GM12878 (cell line): ENCODE results near the gene RBMS3. TPM values are rescaled to one million over a fixed set of nuclear protein-coding genes. Genes with fewer than 3 reads are reported as not detected.

Experiments used
- ATAC-seq: fragments of 200-7000 bp; cut with Tn5 transposase; 3 replicates; pipeline ENCODE4 v1.9.1; 2020; ENCODE audit warnings: mild to moderate bottlenecking, moderate library complexity
- BruUV-seq: library from RNA; stranded (reverse); fragments of 400-500 nt; replicated peaks from 2 replicates; lab custom pipeline; 2021; lab: Mats Ljungman, UMichigan
- CTCF ChIA-PET: fragments of 300-600 bp; sonication (Branson Sonifier 250); formaldehyde crosslinking; extraction: SDS; loops from one replicate; lab custom pipeline; 2021; ENCODE audit warnings: inconsistent platforms; lab: Yijun Ruan, JAX
- POLR2A ChIA-PET: fragments of 350-600 bp; formaldehyde crosslinking; extraction: SDS; loops from one replicate; lab custom pipeline; 2021; ENCODE audit warnings: inconsistent platforms; lab: Charles Lee
- RAD21 ChIA-PET: fragments of 300-600 bp; sonication (Branson Sonifier 250); formaldehyde crosslinking; loops from one replicate; lab custom pipeline; 2023; ENCODE audit warnings: antibody characterized with exemption; ENCODE audit not compliant: unreplicated experiment; lab: Charles Lee
- SMC1A ChIA-PET: fragments of 300-600 bp; sonication (Branson Sonifier 250); formaldehyde crosslinking; loops from one replicate; lab custom pipeline; 2023; ENCODE audit not compliant: unreplicated experiment, uncharacterized antibody; lab: Charles Lee
- DNase-seq: peaks from one replicate; pipeline ENCODE4 v3.0.0-alpha.2; 2011; ENCODE audit warnings: low read depth, low spot score
- FAIRE-seq: peaks from 3 replicates; lab custom pipeline; 2011; peaks lifted over from hg19 to GRCh38; lab: Jason Lieb, UNC
- H2AFZ ChIP-seq: 2 replicates; pipeline ENCODE4 v1.6.0; 2011; ENCODE audit warnings: low read depth, low read length, control low read depth; ENCODE audit not compliant: control insufficient read depth
- H3K27ac ChIP-seq: 2 replicates; pipeline ENCODE4 v1.5.1; 2011; ENCODE audit warnings: control low read depth; ENCODE audit not compliant: control insufficient read depth, insufficient read depth
- H3K27me3 ChIP-seq, 2 experiments: replicated peaks in 1 of 2; 2 replicates each; pipeline versions ENCODE4 v1.6.0 to v1.6.1; 2011; ENCODE audit warnings: low read length in 1 of 2; ENCODE audit not compliant: control insufficient read depth in 2 of 2, insufficient read depth in 2 of 2
- H3K36me3 ChIP-seq, 2 experiments: 2 replicates each; pipeline ENCODE4 v1.5.1; 2011; ENCODE audit warnings: low read length in 1 of 2; ENCODE audit not compliant: control insufficient read depth in 2 of 2, insufficient read depth in 2 of 2
- H3K4me1 ChIP-seq: 2 replicates; pipeline ENCODE4 v1.6.1; 2011; ENCODE audit warnings: mild to moderate bottlenecking, low read length, moderate library complexity, mixed read lengths; ENCODE audit not compliant: control insufficient read depth, insufficient read depth
- H3K4me2 ChIP-seq: 2 replicates; pipeline ENCODE4 v1.6.0; 2011; ENCODE audit warnings: control low read depth; ENCODE audit not compliant: control insufficient read depth, insufficient read depth
- H3K4me3 ChIP-seq: fragments of 200-600 bp; sonication (generic); 2 replicates; pipeline ENCODE4 v1.5.1; 2016
- H3K79me2 ChIP-seq: 2 replicates; pipeline ENCODE4 v1.6.0; 2011; ENCODE audit warnings: low read length; ENCODE audit not compliant: control insufficient read depth, insufficient read depth
- H3K9ac ChIP-seq: 2 replicates; pipeline ENCODE4 v1.8.0; 2011; ENCODE audit warnings: low read length, control low read depth, mixed read lengths; ENCODE audit not compliant: control insufficient read depth, insufficient read depth
- H3K9me3 ChIP-seq: replicated peaks from 3 replicates; pipeline ENCODE4 v1.5.1; 2011; ENCODE audit warnings: mild to moderate bottlenecking, low read length; ENCODE audit not compliant: control insufficient read depth, insufficient read depth
- H4K20me1 ChIP-seq: 2 replicates; pipeline ENCODE4 v1.6.0; 2011; ENCODE audit not compliant: control insufficient read depth, insufficient read depth
- CBFB ChIP-seq: IDR thresholded peaks from 2 replicates; pipeline ENCODE4 v1.6.1; 2016; ENCODE audit warnings: antibody characterized with exemption, low read depth
- CBX3 ChIP-seq: fragments of 200-600 bp; sonication (generic); IDR thresholded peaks from 2 replicates; pipeline ENCODE4 v1.6.1; 2016; ENCODE audit warnings: low read depth, borderline replicate concordance
- EED ChIP-seq: sonication (generic); IDR thresholded peaks from 2 replicates; pipeline ENCODE4 v1.6.1; 2016; ENCODE audit warnings: antibody characterized with exemption, low read depth
- FOXM1 ChIP-seq: IDR thresholded peaks from 2 replicates; pipeline ENCODE4 v1.6.1; 2012; ENCODE audit warnings: low read depth, mild to moderate bottlenecking, inconsistent platforms, low read length, moderate library complexity
- IKZF2 ChIP-seq, 2 experiments: fragments of 450-650 bp; IDR thresholded peaks; 2 replicates each; pipeline ENCODE4 v1.6.1; 2017; ENCODE audit warnings: mild to moderate bottlenecking in 2 of 2, moderate library complexity in 2 of 2
- MEF2B ChIP-seq: fragments of 450-650 bp; IDR thresholded peaks from 2 replicates; pipeline ENCODE4 v1.6.1; 2018; ENCODE audit warnings: mild to moderate bottlenecking, moderate library complexity; ENCODE audit not compliant: partially characterized antibody, poor library complexity, severe bottlenecking
- NR2F1 ChIP-seq: fragments of 450-650 bp; conservative IDR thresholded peaks from 2 replicates; pipeline ENCODE4 v1.6.1; 2017; ENCODE audit warnings: mild to moderate bottlenecking
- POLR2A ChIP-seq: IDR thresholded peaks from 2 replicates; pipeline ENCODE4 v1.6.1; 2011; ENCODE audit warnings: low read depth, mild to moderate bottlenecking, low read length
- SIX5 ChIP-seq: IDR thresholded peaks from 2 replicates; pipeline ENCODE4 v1.6.1; 2011; ENCODE audit warnings: mild to moderate bottlenecking, low read depth, low read length, moderate library complexity; ENCODE audit not compliant: severe bottlenecking
- TARDBP ChIP-seq: IDR thresholded peaks from 2 replicates; pipeline ENCODE4 v1.6.1; 2016; ENCODE audit warnings: borderline replicate concordance
- YBX1 ChIP-seq: fragments of 450-650 bp; IDR thresholded peaks from 2 replicates; pipeline ENCODE4 v1.6.1; 2016; ENCODE audit warnings: antibody characterized with exemption
- YY1 ChIP-seq: IDR thresholded peaks from 2 replicates; pipeline ENCODE4 v1.6.1; 2011; ENCODE audit warnings: low read depth, mild to moderate bottlenecking, low read length
- ZNF217 ChIP-seq: fragments of 450-650 bp; IDR thresholded peaks from 2 replicates; pipeline ENCODE4 v1.6.1; 2017; ENCODE audit warnings: antibody characterized with exemption, mild to moderate bottlenecking
- ZZZ3 ChIP-seq: IDR thresholded peaks from 2 replicates; pipeline ENCODE4 v1.6.1; 2011; ENCODE audit warnings: low read depth; ENCODE audit not compliant: control insufficient read depth, insufficient read length
- WGBS: methylation state at CpG from one replicate; pipeline ENCODE4 v1.1.6; 2016; ENCODE audit warnings: low lambda C conversion rate; ENCODE audit not compliant: insufficient replicate concordance, insufficient coverage; ENCODE audit errors: missing lambda C conversion rate; 5-methylcytosine and 5-hydroxymethylcytosine counted together
- in situ Hi-C: fragments of 300-500 bp; cut with MboI; formaldehyde crosslinking; loops from 9 replicates; pipeline ENCODE4 v1.14.3; 2018; ENCODE audit warnings: mixed read lengths
- intact Hi-C: fragments of 100-400 bp; cut with micrococcal nuclease; formaldehyde crosslinking; loops from one replicate; pipeline ENCODE4 v1.14.2; 2022; ENCODE audit not compliant: unreplicated experiment
- polyA plus RNA-seq, 11 experiments: library from polyadenylated mRNA; depleted of rRNA in 4 of 11; unstranded in 6 of 11; stranded (reverse) in 5 of 11; fragments of >200 nt; fragmentation: Nextera tagmentation in 4 of 11; fragmentation: Illumina TruSeq in 1 of 11; extraction: Ambion mirVana in 4 of 11; extraction: Trizol in 1 of 11; gene quantifications; 1 replicate in 1 of 11; 2 replicates in 10 of 11; pipeline versions ENCODE4 v1.2.1 to v1.2.3, GENCODE V29; 2011 to 2016; ENCODE audit warnings: inconsistent platforms in 2 of 11, missing spikeins in 2 of 11, low read depth in 1 of 11
- total RNA-seq, 4 experiments: library from RNA; depleted of rRNA in 3 of 4; stranded (reverse); fragments of >200 nt in 3 of 4; fragmentation: Illumina TruSeq in 1 of 4; extraction: Trizol in 1 of 4; gene quantifications; 2 replicates each; pipeline versions ENCODE4 v1.2.1 to v1.2.3, GENCODE V29; 2013 to 2021
- TF ChIP-seq, protein P1 (sequence below): IDR thresholded peaks from 2 replicates; pipeline ENCODE4 v1.6.1; 2012; ENCODE audit warnings: low read depth, low read length, improper control_type of control experiment
- TF ChIP-seq, protein P2 (sequence below): IDR thresholded peaks from 2 replicates; pipeline ENCODE4 v1.6.1; 2011; ENCODE audit warnings: low read depth, low read length, improper control_type of control experiment, borderline replicate concordance

Gene RBMS3
- total and polyA plus RNA-seq, 10 of the 15 experiments (the other 5 are each of a cell fraction or from before 2014, with no cell fraction given): 0.79 to 4.7 (median 3.1) TPM

DNA sequence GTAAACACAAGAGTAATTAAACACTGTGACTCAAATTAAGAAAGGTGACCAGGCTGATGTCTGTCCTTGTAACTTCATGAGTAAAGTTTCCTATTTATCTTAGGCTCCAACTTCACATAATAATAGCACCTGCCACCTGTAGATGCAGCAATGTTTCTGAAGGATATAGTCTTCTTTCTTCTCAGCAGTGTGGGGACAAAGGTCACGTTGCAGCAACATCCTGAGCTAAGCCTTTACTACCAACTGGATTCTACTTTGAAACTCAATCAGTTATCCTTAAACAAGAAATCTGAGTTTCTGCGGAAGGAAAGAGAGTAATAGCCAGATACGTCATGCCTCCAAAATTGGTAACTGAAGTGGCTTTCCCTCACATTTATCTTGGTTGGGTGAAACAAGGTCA, 253.1 kb downstream of the RBMS3 start:
- CTCF ChIA-PET: no interaction called here
- Histone ChIP-seq H3K4me1 (no peaks in the 10 kb centered on the region), H3K27me3 (no peaks in the 10 kb centered on the region), H4K20me1 (no peaks in the 10 kb centered on the region), H3K27ac (no peak overlapping the region), H3K9ac (no peak overlapping the region), H2AFZ (no peak overlapping the region), H3K9me3 (no peaks in the 10 kb centered on the region), H3K4me3 (no peak overlapping the region), H3K4me2 (no peak overlapping the region), H3K79me2 (no peaks in the 10 kb centered on the region), H3K36me3 (no peaks in the 10 kb centered on the region)
- DNase-seq (no peak), ATAC-seq (no peak), FAIRE-seq (no peak)
- in situ Hi-C loops: no loop called here
- POLR2A ChIA-PET: no interaction called here
- 61% methylated on average over 3 of the region's 3 CpGs for WGBS
- RAD21 ChIA-PET: no interaction called here
- SMC1A ChIA-PET: no interaction called here
- TF ChIP-seq ZZZ3: no peak
- TF ChIP-seq, protein P1, sequence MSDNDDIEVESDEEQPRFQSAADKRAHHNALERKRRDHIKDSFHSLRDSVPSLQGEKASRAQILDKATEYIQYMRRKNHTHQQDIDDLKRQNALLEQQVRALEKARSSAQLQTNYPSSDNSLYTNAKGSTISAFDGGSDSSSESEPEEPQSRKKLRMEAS: no peak
- BruUV-seq: no TSS peak
- intact Hi-C loops: no loop called here

DNA sequence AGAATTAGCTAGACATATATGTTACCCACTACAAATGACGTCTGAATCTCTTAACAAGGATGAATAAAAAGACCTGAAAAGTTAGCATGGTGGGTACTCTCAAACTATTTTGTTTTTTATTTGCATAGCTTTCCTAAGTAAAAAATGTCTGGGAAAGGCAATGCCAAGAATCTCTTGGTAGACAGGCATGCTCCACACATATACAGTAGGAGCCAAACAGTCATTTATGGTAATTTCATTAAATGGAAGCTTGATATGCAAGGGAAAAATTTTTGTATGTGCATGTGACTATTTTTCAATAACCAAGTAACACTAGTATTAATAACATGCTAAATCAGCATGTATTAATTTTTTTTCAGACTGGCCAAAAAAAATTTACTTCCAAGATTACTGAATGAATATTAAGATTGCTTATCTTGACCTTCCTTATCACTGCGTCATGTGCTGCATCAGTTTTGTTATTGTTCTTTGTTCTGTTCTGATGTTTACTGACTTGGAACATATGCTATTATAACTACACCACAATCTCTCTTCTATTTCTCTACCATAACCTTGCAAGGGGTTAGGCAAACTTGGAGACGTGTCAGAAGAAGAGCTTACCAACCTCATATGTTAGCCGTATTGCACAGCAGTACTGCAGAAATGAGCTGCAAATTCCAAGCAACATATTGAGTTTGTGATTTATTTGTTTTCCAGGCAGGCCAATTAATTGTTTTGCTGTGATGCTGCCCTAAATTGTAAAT, 255.3 kb downstream of the RBMS3 start:
- ATAC-seq (no peak), FAIRE-seq (no peak)

More for the DNA sequence above, 255.3 kb downstream of the RBMS3 start:
- BruUV-seq: no TSS peak
- H3K27me3 ChIP-seq: no peaks in the 10 kb centered on the region
- in situ Hi-C loops (no loop called here), intact Hi-C loops (no loop called here)
- no peak overlapping the region for H3K4me2 ChIP-seq
- WGBS: 38% methylated on average over 4 of the region's 4 CpGs
- CTCF ChIA-PET: interaction anchor here (0.9 kb wide), 1 partner anchor 12 kb away, joined by 3 read pairs; no protein-coding TSS in a partner anchor
- no peak overlapping the region for H3K9ac ChIP-seq
- POLR2A ChIA-PET: no interaction called here
- SMC1A ChIA-PET: interaction anchor here (0.6 to 0.7 kb wide), 2 partner anchors 11 to 1855 kb away, joined by 3 read pairs; no protein-coding TSS in a partner anchor
- H4K20me1 ChIP-seq: no peaks in the 10 kb centered on the region
- no peaks in the 10 kb centered on the region for H3K4me1 ChIP-seq
- H3K4me3 ChIP-seq: no peak overlapping the region
- H2AFZ ChIP-seq: no peak overlapping the region
- no peak for DNase-seq
- no peaks in the 10 kb centered on the region for H3K9me3 ChIP-seq
- TF ChIP-seq TARDBP: no peak
- TF ChIP-seq, protein P2, sequence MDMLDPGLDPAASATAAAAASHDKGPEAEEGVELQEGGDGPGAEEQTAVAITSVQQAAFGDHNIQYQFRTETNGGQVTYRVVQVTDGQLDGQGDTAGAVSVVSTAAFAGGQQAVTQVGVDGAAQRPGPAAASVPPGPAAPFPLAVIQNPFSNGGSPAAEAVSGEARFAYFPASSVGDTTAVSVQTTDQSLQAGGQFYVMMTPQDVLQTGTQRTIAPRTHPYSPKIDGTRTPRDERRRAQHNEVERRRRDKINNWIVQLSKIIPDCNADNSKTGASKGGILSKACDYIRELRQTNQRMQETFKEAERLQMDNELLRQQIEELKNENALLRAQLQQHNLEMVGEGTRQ: no peak
- no peak for TF ChIP-seq ZNF217
- no peak for TF ChIP-seq SIX5
- TF ChIP-seq FOXM1: no peak
- TF ChIP-seq NR2F1: no peak
- no peak for TF ChIP-seq EED
- no peak for TF ChIP-seq MEF2B
- no peak for TF ChIP-seq IKZF2 (IDR thresholded peaks at IDR 0.05)
- no peak for TF ChIP-seq CBFB
- no peak for TF ChIP-seq POLR2A
- TF ChIP-seq YY1: no peak
- no peak for TF ChIP-seq CBX3
- TF ChIP-seq YBX1: no peak
- H3K36me3 ChIP-seq: no peaks in the 10 kb centered on the region
- no peak overlapping the region for H3K27ac ChIP-seq
- no peaks in the 10 kb centered on the region for H3K79me2 ChIP-seq
- RAD21 ChIA-PET: no interaction called here
